KOPT-K1 (cell line): ENCODE data around the gene CCDC57.

Experiments used
- H3K27ac ChIP-seq: fragments of 200-600 bp; sonication (generic); 2 replicates; pipeline ENCODE4 v1.5.1; 2016; ENCODE audit warnings: antibody characterized with exemption, mild to moderate bottlenecking, low read depth, low read length; ENCODE audit not compliant: poor library complexity, severe bottlenecking
- H3K36me3 ChIP-seq: fragments of 200-600 bp; sonication (generic); 2 replicates; pipeline ENCODE4 v1.5.1; 2017; ENCODE audit warnings: antibody characterized with exemption, mild to moderate bottlenecking, low read length, moderate library complexity; ENCODE audit not compliant: insufficient read depth
- H3K9me3 ChIP-seq: fragments of 200-600 bp; sonication (generic); 2 replicates; pipeline ENCODE4 v1.5.1; 2017; ENCODE audit warnings: antibody characterized with exemption, low read length, mild to moderate bottlenecking; ENCODE audit not compliant: insufficient read depth, poor library complexity, severe bottlenecking

CCDC57 gene

DNA sequence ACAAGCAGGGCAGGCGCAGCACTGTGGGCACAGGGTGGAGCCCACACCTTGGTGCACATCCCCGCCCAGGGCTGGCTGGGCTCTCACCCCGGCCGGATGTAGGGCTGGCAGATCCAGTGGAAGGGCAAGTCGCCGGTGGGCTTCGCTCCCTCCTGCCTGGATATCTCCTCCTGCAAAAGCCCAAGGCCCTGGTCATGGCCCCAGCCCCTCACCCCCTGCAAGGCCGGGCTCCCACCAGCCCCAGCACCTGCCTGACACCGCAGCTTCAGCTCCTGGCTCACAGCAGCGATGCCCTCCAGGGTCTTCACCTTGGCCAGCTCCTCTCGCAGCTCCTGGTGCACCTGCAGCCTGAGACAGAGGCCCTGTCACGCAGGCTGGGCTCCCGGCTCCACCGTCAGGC, 152.0 kb downstream of the CCDC57 start:
- Histone ChIP-seq H3K36me3 (peaks cover 87% of the 10 kb centered on the region), H3K9me3 (no peaks in the 10 kb centered on the region), H3K27ac (no peak overlapping the region)

DNA sequence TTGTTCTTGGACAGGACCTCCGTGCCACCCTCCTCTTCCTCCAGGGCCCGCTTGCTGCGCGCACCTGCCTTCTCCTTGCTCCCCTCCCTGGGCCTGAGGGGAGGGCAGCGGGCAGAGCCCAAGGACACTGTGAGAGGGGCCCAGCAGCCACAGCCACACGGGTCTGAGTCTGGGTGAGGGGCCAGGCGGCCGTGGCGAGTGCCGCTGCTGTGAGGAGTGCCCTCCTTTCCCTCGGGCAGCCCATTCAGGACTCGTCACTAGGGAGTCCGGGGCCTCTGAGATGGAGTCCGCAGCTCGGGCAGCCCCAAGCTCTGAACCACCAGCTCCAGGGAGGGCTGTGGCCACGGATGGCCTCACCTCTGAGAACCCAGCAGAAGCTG, 152.7 kb downstream of the CCDC57 start:
- H3K36me3 ChIP-seq, result peaks cover 93% of the 10 kb centered on the region
- H3K9me3 ChIP-seq, result no peaks in the 10 kb centered on the region
- H3K27ac ChIP-seq, result no peak overlapping the region

DNA sequence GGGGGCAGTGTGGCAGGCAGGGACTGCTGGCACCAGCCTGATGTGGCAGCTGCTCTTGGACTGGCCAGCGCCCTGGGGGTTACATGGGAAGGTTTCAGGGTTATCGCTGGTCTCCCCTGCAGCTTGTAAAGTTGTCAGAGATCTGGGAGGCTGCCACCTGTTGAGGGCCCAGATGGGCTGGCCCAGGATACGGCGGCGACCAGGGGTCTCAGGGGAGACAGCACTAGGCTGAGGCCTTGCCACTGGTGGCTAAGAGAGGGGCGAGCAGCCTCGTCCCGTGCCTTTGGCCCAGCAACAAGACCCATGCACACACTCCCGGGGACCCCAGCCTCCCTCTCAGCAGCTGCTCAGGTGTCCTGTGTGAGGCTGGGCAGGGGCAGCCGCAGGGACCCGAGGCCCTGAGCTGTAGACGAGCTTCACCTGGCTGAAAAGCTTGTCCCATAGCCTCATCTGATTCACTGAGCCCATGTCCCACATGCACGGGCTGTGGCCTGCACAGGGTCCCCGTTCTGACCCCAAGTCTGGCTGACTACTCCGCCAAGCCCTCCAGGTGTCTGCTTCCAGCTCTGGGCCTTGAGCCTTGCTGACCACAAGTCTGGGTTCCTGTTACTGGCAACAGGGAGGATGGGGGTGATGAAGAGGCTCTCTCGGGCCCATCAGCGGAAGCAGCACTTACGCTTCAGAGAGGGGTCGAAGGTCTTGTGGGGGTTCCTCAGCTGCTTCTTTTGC, 153.2 kb downstream of the CCDC57 start:
- H3K27ac ChIP-seq, result no peak overlapping the region
- H3K9me3 ChIP-seq, result no peaks in the 10 kb centered on the region
- H3K36me3 ChIP-seq, result peaks cover 99% of the 10 kb centered on the region

DNA sequence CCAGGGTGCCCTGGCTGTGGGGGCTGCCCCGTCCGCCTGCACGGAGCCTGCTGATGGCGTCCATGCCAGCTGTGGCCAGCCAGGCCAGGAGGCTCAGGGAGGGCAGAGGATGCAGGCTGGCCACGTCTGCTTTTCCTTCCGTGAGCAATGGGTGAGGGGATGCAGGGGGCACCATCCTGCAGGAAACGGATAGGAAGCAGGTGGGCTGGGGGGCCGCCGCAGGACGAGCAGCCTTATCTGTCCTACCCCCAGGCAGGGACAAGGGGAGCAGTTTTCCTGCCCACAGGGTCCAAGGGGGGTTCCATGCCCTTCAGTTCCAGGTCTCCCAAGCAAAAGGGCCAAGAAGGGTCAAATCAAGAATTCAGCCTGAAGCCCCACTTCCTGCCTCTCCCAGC, 153.8 kb downstream of the CCDC57 start:
- Histone ChIP-seq H3K36me3 (peaks cover 99% of the 10 kb centered on the region), H3K9me3 (no peaks in the 10 kb centered on the region), H3K27ac (no peak overlapping the region)

DNA sequence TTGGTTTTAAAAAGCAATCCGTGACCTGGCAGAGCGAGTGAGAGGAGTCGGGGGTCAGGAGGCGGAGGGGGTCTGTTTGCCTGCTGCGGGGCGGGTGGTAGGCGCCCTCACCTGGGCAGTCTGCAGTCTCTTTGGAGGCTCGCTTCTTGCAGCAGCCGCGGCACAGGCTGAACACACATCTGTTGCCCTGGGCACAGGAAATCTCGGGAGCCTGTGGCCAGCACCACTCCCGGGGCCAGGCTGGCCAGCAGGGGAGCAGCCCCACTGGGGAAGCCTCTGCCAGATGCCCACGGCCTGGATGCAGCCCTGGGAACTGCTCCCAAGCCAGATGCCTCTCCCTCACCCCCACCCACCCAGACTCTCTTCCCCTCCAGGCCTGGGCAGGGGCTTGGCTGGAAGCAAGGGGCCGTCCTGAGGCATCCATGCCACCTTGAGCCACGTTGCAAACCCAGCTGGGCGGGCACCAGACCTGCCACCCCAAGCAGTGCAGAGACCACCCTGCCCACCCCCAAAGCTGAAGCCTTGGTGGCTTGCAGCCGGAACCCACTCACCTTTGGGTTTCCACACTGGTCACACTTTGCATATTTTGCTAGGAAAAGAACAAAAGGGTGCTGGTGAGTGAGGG, 154.3 kb downstream of the CCDC57 start:
- H3K9me3 ChIP-seq, result no peaks in the 10 kb centered on the region
- H3K36me3 ChIP-seq, result peaks cover 99% of the 10 kb centered on the region
- no peak overlapping the region for H3K27ac ChIP-seq

DNA sequence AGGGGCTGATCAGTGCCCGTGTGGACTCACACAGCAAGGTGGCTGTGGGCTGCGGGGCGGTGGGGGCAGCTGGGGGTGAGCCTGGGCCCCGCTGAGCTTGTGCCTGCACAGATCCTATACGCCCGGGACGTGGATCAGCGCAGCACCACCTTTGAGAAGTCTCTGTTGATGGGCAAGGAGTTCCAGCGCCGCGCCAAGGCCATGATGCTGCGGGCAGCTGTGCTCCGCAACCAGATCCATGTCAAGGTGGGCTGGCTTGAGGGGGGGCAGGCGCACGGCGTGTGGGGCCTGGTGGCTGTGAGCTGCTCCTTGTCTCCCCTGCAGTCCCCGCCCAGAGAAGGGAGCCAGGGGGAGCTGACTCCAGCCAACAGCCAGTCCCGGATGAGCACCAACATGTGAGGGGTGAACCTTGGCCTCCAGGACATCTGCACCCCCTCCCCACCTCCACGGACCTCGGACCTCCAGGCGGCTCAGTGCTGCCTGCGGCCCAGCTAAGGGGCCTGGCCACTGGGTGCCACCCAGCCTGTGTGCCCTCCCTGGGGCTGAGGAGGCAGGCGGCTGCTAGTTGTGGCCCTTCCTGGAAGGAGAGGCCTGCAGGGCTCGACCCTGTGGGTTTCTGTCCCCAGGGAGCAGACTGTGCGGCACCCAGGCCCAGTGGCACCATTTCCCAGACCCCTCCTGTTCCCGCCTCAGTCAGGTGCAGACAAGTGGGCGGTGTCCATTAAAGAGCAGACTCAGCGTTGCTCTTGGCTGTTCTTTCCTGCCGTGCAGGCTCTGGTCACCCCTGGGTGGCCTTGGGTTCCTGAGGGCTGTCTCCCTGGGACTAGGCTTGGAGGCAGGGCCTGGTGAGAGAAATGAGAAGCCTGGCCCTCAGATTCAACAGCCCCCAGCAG, 155.7 kb downstream of the CCDC57 start:
- H3K36me3 ChIP-seq, result peaks cover 86% of the 10 kb centered on the region
- no peak overlapping the region for H3K27ac ChIP-seq
- H3K9me3 ChIP-seq, result no peaks in the 10 kb centered on the region

DNA sequence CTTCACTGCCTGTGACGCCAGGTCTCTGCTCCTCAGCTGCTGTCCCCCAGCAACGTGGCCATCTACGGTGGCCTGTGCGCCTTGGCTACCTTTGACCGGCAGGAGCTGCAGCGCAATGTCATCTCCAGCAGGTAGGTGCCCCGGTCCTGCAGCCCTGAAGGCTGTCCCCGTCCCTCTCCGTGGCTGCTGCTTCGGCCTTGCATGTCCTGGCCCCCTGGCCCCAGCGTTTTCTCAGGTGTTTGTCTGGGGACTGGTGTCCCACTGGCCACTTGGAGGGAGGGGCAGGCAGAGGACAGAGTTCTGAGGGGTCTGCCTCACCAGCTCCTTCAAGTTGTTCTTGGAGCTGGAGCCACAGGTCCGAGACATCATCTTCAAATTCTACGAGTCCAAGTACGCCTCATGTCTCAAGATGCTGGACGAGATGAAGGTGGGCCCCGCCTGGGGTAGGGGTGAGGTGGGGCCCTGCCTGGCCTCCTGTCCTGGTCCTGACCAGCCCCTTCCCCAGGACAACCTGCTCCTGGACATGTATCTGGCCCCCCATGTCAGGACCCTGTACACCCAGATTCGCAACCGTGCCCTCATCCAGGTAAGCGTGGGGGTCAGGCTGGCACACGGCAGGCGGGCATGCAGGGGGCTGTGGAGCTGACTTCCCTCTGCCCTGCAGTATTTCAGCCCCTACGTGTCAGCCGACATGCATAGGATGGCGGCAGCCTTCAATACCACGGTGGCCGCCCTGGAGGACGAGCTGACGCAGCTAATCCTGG, 156.5 kb downstream of the CCDC57 start:
- no peak overlapping the region for H3K27ac ChIP-seq
- H3K36me3 ChIP-seq, result peaks cover 79% of the 10 kb centered on the region
- no peaks in the 10 kb centered on the region for H3K9me3 ChIP-seq

DNA sequence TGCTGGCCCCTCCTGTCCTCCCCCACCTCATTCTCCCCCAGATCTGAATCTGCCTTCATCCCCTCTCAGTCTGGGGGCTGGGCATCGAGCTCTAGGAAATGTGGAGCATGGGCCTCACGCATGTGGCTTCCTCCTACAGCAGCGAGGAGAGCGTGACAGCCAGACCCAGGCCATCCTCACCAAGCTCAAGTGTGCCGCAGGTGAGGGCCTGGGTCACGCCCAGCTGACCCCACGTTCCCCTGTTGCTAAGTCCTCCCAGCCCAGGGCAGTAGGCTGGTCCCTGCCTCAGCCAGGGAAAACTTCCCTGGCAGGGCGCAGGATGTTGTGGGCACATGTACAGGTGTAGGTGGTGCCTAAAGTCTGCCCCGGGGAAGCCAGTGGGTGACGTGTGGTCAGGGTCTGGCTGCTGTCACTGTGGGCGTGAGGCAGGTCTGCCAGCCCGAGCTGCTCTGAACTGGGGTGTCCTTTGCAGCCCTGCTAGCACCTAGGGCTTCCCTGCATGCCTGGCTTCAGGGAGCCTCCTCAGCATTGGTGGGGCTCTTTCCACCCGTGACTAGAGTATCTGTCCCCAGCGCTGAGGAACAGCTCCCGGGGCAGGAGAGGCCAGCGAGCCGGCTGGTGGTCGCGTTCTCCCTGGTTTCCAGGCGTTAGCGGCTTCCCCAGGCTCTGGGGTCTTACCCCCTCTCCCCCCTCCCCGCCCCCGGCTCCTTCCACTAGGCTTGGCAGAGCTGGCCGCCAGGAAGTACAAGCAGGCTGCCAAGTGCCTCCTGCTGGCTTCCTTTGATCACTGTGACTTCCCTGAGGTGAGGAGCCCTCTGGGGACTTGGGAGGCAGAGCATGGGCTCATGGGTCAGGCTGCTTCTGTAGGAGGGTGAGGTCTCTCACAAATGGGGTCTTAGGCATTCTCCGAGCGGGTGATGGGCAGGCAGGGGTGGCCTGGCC, 157.3 kb downstream of the CCDC57 start:
- Histone ChIP-seq H3K27ac (no peak overlapping the region), H3K9me3 (no peaks in the 10 kb centered on the region), H3K36me3 (peaks cover 70% of the 10 kb centered on the region)

DNA sequence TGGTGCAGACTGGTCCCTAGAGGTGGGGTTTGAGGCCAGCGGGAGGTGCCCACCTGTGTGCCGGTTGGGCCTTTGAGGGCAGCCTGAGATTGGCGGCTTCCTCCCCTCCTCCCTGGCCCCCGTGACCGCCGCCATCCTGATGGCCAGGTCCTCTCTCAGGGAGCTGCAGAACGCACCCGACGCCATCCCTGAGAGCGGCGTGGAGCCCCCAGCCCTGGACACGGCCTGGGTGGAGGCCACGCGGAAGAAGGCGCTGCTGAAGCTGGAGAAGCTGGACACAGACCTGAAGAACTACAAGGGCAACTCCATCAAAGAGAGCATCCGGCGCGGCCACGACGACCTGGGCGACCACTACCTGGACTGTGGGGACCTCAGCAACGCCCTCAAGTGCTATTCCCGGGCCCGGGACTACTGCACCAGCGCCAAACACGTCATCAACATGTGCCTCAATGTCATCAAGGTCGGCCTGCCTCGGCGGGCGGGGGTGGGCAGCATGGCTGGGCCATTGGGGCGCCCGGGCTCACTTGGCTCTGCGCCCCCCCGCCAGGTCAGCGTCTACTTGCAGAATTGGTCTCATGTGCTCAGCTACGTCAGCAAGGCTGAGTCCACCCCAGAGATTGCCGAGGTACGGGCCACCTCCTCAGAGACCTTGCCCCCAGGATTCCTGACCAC, 158.2 kb downstream of the CCDC57 start:
- H3K27ac ChIP-seq, result no peak overlapping the region
- H3K9me3 ChIP-seq, result no peaks in the 10 kb centered on the region
- H3K36me3 ChIP-seq, result peaks cover 65% of the 10 kb centered on the region

DNA sequence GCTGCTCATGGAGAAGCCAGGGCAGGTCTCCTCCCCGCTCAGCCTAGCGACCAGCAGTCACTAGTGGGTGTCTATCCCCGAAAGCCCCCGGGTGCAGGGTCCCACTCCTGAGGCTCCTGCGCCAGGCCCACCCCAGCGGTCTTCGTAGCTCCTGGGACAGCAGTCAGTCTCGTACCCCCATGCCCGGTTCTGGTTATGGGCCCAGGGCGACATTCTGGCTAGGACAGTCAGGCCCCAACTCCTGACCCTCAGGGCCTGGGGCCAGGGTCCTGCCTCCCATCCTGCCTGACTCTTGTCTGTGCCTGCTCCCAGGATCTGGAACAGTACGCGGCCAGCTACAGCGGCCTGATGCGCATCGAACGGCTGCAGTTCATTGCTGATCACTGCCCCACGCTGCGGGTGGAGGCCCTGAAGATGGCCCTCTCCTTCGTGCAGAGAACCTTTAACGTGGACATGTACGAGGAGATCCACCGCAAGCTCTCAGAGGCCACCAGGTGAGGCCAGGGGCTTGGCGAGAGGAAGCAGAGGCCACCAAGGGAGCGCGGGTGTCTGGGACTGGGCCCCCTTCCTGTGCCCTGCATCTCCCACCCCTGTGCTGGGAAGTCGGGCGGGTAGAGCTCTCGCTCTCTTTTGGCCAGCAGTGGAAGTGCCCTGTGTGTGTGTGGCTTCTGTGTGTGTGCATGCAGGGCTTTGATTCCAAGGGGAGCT, 158.9 kb downstream of the CCDC57 start:
- H3K9me3 ChIP-seq, result no peaks in the 10 kb centered on the region
- peaks cover 61% of the 10 kb centered on the region for H3K36me3 ChIP-seq
- no peak overlapping the region for H3K27ac ChIP-seq

DNA sequence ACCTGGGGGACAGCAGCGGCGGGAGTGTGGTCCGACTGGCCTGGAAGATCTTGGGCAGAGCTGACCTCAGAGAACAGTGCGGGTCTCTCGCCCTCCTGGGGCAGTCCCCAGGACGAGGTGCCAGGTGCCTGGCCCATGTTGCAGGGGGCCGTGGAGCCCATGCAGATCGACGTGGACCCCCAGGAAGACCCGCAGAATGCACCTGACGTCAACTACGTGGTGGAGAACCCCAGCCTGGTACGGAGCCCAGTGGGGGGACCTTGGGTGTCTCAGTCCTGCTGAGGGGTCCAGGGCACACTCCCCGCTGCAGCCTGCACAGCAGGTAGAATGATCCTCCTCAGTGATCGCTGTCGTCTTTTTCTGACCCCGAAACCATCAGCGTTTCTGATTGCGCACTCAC, 159.5 kb downstream of the CCDC57 start:
- peaks cover 59% of the 10 kb centered on the region for H3K36me3 ChIP-seq
- no peak overlapping the region for H3K27ac ChIP-seq
- H3K9me3 ChIP-seq, result no peaks in the 10 kb centered on the region

DNA sequence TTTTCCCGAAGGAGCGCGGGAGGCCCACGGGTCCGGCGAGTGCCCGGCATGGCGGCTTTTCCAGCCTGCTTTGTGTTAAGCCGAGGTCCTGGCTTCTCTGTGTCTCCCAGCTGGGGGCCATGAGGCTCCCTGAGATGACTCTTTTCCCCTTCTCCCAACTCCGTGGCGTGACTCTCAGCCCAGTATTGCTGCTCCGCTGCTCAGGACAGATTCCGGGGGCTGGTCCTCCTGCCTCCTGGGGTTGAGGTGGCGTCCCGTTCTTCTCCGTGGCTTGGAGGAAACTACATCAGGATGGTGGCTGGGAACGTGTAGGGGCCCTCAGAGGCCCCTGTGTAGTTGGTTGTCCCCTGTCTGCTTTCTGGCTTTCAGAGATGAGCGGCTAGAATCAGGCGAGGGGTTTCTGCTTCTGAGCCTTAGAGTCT, 160.0 kb downstream of the CCDC57 start:
- Histone ChIP-seq H3K36me3 (peaks cover 56% of the 10 kb centered on the region), H3K9me3 (no peaks in the 10 kb centered on the region), H3K27ac (peak overlapping the region; percentile 65)
